Neural progenitor cell (in vitro differentiated cells): ENCODE data around the gene SYVN1.

ENCODE experiments used
- CTCF ChIP-seq: fragments of 200-600 bp; sonication (generic); IDR thresholded peaks from 2 replicates; pipeline ENCODE4 v1.5.1; 2017; ENCODE audit warnings: antibody characterized with exemption, mild to moderate bottlenecking
- EZH2 ChIP-seq: fragments of 200-600 bp; sonication (generic); IDR thresholded peaks from 2 replicates; pipeline ENCODE4 v1.6.1; 2017; ENCODE audit warnings: antibody characterized with exemption, mild to moderate bottlenecking, moderate library complexity

- TF ChIP-seq CTCF = no peak
- TF ChIP-seq EZH2 = no peak
These were observed 7.7 kb upstream of the SYVN1 start for GRCh38 chr11:65141896-65142494.
